NCI-H2227 treated with DMSO at 0.1 percent for 48 hours (cell line): Measurements from ENCODE around the gene ARHGAP26.

Source experiments
- DNase-seq: peaks from one replicate; lab custom pipeline; 2025; lab: John Stamatoyannopoulos, UW

ARHGAP26 gene

GRCh38 chr5:143208781-143209510, 438.8 kb downstream of the ARHGAP26 start:
- no peak for DNase-seq

GRCh38 chr5:143209881-143210395, 439.8 kb downstream of the ARHGAP26 start:
- no peak for DNase-seq

- no peak for DNase-seq
Measured at GRCh38 chr5:143210576-143210975, 440.4 kb downstream of the ARHGAP26 start.

DNA sequence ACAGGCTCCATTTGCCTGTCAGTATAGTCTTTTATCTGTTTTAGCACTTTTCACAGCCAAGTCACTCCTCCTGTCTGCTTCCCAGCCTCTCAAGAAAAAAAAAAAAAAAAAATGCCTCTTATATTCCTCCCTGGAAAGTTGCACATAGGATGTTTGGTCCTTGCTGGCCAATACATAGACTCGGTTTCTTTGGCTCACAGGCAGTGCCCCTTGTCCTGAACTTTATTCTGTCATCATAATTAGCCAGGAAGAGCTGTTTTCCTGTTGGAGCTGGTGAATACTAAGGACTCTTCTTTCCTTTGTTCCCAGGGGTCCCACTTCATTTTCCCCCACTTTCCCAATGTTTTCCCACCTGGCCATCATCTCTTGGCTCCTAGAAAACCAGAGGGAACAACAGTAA, 442.1 kb downstream of the ARHGAP26 start:
- DNase-seq, result no peak

- no peak for DNase-seq
Measured at GRCh38 chr5:143213231-143213850, 443.2 kb downstream of the ARHGAP26 start.

GRCh38 chr5:143213851-143214363, 443.7 kb downstream of the ARHGAP26 start:
- DNase-seq, result peak; percentile 26

GRCh38 chr5:143214458-143214857, 444.3 kb downstream of the ARHGAP26 start:
- no peak for DNase-seq

- DNase-seq, result no peak
Measured at GRCh38 chr5:143214890-143215289, 444.7 kb downstream of the ARHGAP26 start.

GRCh38 chr5:143215690-143216089, 445.5 kb downstream of the ARHGAP26 start:
- DNase-seq, result no peak

- DNase-seq, result no peak
Measured at GRCh38 chr5:143216211-143216610, 446.0 kb downstream of the ARHGAP26 start.

DNA sequence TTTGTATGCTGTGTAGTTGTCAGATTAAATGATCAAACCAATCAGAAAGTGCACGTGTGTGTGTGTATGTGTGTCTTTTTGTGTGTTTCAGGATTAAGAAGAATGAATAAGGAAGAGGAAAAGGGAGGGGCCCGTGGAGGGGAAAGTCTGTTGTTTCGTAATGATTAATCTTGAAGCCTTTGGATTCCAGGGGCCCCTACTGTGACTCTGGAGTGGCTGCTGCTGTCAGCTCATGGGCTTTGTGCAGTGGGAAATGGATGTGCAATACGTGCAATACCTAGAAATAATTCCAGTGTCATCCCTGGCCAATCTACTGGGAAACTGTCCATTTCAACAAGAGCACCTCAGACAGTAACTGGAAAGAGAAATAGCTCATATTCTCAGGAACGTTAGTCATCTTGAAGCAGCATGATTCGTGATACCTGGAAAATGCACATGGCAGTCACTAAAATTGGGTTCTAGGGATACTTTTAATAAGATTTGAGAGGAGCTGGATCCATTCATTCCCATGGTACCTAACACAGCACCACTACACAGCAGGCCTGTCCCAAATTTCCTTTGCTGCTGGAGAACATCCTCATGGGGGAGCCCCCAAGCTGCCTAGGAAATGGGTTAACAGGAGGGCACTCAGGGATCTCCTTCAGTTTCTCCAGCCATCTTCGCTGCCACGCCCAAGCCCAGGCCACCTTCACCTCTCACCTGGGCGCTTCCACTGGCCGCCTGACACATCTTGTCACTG, 447.1 kb downstream of the ARHGAP26 start:
- DNase-seq, result no peak

- DNase-seq, result no peak
Measured at GRCh38 chr5:143217804-143218160, 447.6 kb downstream of the ARHGAP26 start.

DNA sequence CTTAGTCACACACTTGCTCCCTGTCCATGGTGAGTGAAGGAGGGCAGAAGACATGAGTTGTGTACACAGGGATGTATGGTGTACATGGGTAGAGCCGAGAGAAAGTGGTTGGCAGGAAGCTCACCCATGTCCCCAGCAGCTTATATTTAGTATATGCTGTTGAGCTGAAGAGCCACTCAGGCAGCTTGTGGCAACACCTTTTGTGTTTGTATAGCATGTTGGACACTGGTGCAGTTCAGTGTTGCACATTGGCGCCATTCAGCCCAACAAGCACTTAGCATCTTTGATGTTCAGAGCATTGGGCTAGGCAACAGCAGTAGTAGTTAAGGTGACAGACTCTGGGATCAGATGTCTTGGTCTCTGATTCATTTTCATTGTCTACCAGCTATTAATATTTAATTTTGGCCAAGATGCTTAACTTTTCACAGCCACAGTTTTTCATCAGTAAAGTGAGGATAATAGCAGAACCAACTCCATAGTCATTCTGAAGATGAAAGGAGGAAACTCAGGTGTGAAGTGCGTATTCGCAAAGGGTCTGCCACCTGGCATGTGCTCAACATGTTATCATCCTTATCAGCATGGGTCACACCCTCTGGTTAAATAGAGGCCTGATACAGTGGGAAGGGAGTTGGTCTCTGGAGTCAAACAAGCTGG, 448.5 kb downstream of the ARHGAP26 start:
- DNase-seq, result no peak

GRCh38 chr5:143219696-143220095, 449.5 kb downstream of the ARHGAP26 start:
- no peak for DNase-seq

GRCh38 chr5:143220748-143221251, 450.6 kb downstream of the ARHGAP26 start:
- DNase-seq, result no peak

- DNase-seq, result peak; percentile 40
Measured at GRCh38 chr5:143222287-143223231, 452.4 kb downstream of the ARHGAP26 start.

- no peak for DNase-seq
Measured at GRCh38 chr5:143224672-143225071, 454.5 kb downstream of the ARHGAP26 start.

DNA sequence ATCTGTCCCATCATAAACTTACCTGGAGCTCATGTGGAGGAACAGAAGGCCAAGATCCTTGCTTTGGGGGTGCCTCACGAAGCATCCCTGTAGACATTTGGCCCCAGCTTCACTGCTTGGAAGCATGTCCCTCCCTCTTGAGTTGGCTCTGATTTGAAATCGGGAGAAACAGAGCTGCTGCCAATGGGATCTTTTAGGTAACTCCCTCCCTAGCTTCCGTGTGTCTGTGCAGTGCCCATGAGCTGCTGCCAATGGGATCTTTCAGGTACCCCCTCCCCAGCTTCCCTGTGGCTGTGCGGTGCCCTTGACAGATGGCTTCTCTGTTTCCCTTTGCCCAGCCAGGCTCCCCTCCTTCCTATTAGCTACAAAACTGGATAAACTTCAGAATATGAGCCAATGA, 455.3 kb downstream of the ARHGAP26 start:
- no peak for DNase-seq

- no peak for DNase-seq
Measured at GRCh38 chr5:143226361-143226760, 456.2 kb downstream of the ARHGAP26 start.

GRCh38 chr5:143226872-143227271, 456.7 kb downstream of the ARHGAP26 start:
- DNase-seq, result no peak

- DNase-seq, result no peak
Measured at GRCh38 chr5:143227301-143227700, 457.1 kb downstream of the ARHGAP26 start.
